Measurements from ENCODE around the gene MAP1LC3B2.

Gene MAP1LC3B2

GRCh38 chr12:116616536-116617248 lies 57.5 kb downstream of the MAP1LC3B2 start:
- DNase-seq = no peak

- DNase-seq = no peak
Observed at GRCh38 chr12:116619246-116619645, 60.1 kb downstream of the MAP1LC3B2 start.

GRCh38 chr12:116620124-116620491 lies 60.9 kb downstream of the MAP1LC3B2 start:
- DNase-seq = no peak

- no peak for DNase-seq
Observed at GRCh38 chr12:116620492-116621191, 61.5 kb downstream of the MAP1LC3B2 start.

- DNase-seq = no peak
Observed at GRCh38 chr12:116621194-116621593, 62.0 kb downstream of the MAP1LC3B2 start.

GRCh38 chr12:116624516-116624915 lies 65.3 kb downstream of the MAP1LC3B2 start:
- DNase-seq = no peak

- no peak for DNase-seq
Observed at GRCh38 chr12:116626153-116626552, 67.0 kb downstream of the MAP1LC3B2 start.
